HEK293 (cell line): ENCODE results near the gene TMEM271.

Experiments
- ATF2 ChIP-seq: fragments of 450-650 bp; formaldehyde crosslinking; IDR thresholded peaks from 2 replicates; pipeline ENCODE4 v1.5.1; 2016; ENCODE audit warnings: missing biosample characterization, missing genetic modification characterization, low read depth
- CTCF ChIP-seq: fragments of 450-650 bp; formaldehyde crosslinking; IDR thresholded peaks from 2 replicates; pipeline ENCODE4 v1.5.1; 2016; ENCODE audit warnings: missing biosample characterization, missing genetic modification characterization
- MEIS1 ChIP-seq: sonication (generic); formaldehyde crosslinking; IDR thresholded peaks from 2 replicates; pipeline ENCODE4 v1.8.1; 2022; ENCODE audit warnings: missing genetic modification reagents, mild to moderate bottlenecking, borderline replicate concordance
- YY1 ChIP-seq: fragments of 450-650 bp; formaldehyde crosslinking; IDR thresholded peaks from 2 replicates; pipeline ENCODE4 v1.5.1; 2018; ENCODE audit warnings: missing biosample characterization, missing genetic modification characterization
- ZBTB11 ChIP-seq: fragments of 450-650 bp; formaldehyde crosslinking; conservative IDR thresholded peaks from 2 replicates; pipeline ENCODE4 v1.5.1; 2016; ENCODE audit warnings: low read depth, missing biosample characterization, missing genetic modification characterization
- ZNF530 ChIP-seq: fragments of 450-650 bp; formaldehyde crosslinking; IDR thresholded peaks from 2 replicates; pipeline ENCODE4 v1.5.1; 2016; ENCODE audit warnings: low read depth, missing biosample characterization, missing genetic modification characterization

- TF ChIP-seq CTCF (tag by site-specific recombination) (no peak), ZNF530 (tag by site-specific recombination) (no peak), YY1 (tag by site-specific recombination) (no peak), MEIS1 (no peak), ZBTB11 (tag by site-specific recombination) (no peak), ATF2 (tag by site-specific recombination) (no peak)
These were observed 14.3 kb upstream of the TMEM271 start for GRCh38 chr4:590313-590841.
